Endometrial microvascular endothelial cells (primary cell): Measurements from ENCODE around the gene TAPT1. TPM values are rescaled to one million over a fixed set of nuclear protein-coding genes. Genes with fewer than 3 reads are reported as not detected.

ENCODE experiments used
- in situ Hi-C: cut with HindIII; loops from 2 replicates; pipeline ENCODE4 v1.10.0; 2017; ENCODE audit warnings: low sequenced_read_pairs, low pct_unique_long_range_greater_than_20kb; ENCODE audit errors: inconsistent ontology term
- total RNA-seq: library from RNA; depleted of rRNA; stranded (reverse); fragments of >200 nt; gene quantifications from one replicate; pipeline ENCODE4 v1.2.3, GENCODE V29; 2015; ENCODE audit errors: inconsistent ontology term

TAPT1 gene
- total RNA-seq, 1 donor from 2014 or later: 8.9 TPM

DNA sequence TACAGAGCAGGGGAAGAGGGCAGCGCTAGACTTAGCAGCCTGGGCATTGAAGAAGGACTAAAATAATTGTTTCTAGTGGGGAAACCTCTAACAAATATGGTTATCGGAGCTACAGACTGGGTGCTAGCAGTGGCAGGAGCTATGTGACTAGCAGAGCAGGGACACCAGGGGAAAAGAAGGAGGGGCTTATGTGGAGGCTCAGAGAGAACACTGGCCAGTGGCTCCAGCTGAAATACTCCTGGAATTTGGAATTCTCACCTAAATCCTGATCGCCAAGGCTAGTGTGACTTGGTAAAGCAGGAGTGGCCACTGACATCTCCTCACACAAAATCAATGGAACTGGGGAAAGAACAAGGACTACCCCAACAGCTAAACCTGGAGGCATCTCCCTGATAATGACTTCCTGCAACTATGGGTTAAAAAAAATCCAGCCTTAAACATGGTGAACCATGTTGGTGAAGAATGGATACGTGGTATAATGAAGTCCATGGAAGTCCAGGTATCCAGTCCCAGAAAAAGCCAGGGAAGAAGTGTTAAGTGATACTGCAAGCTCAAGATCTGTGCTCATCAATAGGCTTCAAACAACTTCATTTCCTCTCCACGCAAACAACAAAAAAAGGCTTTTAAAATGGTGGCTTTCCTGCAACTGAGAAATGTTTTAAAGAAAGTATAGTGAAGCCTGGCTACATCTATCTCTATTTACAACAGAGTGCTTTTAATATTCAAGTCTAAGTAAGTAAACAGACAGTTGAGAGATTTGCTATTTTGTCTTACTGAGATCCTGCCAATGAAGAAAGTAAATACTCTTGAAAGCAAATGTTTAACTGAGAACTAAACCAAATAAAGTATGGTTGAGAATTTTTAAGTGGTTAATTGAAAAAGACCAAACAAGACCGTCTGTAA, 1.8 kb downstream of the TAPT1 start:
- in situ Hi-C loops: no loop called here

- in situ Hi-C loops: no loop called here
These were observed 3.2 kb downstream of the TAPT1 start for GRCh38 chr4:16222957-16223527.

DNA sequence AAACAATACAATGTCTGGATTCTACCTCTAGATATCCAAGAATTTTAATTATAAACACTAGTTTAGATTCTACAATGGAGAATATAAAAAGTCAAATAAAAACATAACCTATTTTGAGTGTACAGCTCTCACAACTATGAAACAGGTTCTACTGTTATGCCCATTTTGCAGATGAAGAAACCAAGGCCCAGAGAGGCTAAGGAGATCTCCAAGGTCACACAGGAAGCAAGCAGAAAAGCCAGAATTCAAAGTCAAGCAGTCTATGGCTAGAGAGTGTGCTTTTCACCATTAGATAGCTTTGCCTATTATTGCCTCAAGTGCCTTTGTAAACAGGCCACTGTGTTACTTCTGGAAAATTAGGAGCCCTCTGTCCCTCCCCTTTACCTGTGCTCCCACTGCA, 7.3 kb downstream of the TAPT1 start:
- in situ Hi-C loops: no loop called here

- in situ Hi-C loops: no loop called here
These were observed 8.8 kb downstream of the TAPT1 start for GRCh38 chr4:16217300-16218051.

DNA sequence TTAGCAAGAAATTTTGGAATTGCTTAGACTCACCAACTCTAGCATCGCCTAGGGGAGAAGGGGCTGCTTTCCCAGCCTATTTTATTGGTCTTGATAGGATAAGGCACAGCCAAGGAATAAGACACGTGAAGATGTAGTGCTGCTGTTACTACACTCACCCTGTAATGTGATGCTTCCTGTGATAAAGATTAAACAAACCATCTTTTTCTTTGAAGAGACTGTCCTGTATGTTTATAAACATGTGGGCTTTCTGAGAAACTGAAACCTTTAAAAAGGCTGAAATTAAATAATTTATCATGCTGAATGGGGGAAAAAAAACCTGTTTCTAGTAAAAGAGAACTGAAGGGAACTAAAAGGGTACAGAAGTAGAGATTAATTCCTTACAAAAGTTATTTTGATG, 13.2 kb downstream of the TAPT1 start:
- in situ Hi-C loops: no loop called here

DNA sequence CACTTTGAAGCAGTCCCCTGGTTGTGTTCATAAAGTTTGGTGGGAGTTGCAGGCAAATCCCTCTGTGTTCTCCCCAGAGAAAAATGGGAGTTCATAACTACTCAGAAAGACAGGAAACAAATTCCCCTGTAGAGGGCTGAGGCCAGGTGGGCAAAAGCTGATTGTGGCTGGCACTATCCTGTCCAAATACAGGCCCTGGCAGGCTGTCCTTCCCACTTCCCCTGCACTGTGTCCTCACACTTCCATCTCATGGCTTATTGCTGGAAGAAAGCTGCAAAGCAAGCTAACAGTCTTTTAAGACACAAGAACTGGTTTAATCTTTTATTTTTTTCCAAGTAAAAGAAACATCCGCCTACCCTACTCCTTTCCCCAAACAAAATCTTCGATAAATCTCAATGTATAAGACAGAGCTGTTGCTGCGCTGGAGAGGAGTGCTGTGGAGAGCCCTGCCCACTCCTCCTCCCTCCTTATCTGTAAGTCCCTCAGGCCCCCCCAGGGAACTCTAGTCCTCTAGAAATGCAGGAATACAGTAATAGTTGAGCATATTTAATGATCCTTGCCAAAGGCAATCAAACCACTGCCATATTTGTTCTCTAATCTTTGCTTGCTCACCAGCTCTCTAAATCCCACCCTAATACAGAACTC, 14.0 kb downstream of the TAPT1 start:
- in situ Hi-C loops: no loop called here

- in situ Hi-C loops: no loop called here
These were observed 18.9 kb downstream of the TAPT1 start for GRCh38 chr4:16207409-16207808.

- in situ Hi-C loops: no loop called here
These were observed 19.4 kb downstream of the TAPT1 start for GRCh38 chr4:16206848-16207247.

DNA sequence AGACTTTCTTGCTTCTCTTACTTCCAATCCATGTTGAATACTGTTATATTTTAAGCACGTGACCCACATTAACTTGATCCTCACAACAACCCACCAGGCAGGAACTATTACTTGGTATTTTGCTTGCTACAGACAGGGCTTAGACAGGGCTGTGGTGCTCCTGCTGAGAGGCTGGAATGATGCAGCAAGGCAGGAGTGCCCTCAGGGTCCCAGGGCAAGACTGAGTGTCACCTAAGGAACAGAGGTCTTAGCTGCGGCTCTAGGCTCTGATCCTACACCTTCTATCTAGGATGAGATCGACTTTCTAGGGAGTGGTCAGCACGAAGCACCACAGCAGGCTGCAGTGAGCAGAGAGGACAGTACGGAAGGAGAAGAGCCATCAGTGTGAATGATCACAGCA, 20.0 kb downstream of the TAPT1 start:
- in situ Hi-C loops: no loop called here

DNA sequence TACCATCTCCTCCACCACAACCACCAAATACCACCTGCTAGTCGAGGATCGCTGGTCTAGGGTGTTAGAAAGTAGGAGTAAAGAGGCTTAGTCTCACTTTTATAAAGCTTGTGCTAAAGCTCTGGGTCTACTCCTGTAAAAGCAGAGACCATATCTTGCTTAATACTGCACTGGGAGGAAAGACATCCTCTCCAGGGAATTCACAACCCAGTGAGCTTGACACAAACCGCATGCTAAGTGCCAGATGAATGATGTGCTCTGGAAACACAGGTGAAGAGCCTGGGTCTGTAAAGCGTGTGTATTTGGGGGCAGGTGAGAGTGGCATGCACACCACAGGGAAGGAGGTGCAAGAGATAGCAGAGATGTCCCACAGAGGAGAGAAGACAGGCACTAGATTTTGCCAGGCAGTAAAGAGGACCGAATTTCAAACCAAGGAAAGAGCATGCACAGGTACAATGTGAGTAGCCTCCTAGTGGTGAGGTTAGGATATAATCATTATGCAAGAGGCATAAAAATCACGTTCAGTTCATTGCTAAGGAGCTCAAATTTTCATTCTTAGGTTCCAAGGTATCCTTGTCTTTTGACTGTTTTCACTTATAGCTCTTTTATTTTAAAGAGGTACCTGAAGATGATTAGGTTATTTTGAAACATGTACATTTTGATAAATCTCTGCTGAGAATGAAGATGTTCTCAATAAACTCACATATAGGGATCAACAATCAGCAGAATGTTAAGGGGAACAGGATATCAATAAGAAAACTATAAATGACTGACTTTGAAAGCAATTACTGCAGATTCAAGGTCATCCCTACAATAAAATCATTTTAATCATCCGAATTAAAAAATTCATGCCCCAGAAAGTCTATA, 20.7 kb downstream of the TAPT1 start:
- in situ Hi-C loops: no loop called here

GRCh38 chr4:16204505-16204904, 21.8 kb downstream of the TAPT1 start:
- in situ Hi-C loops: no loop called here

DNA sequence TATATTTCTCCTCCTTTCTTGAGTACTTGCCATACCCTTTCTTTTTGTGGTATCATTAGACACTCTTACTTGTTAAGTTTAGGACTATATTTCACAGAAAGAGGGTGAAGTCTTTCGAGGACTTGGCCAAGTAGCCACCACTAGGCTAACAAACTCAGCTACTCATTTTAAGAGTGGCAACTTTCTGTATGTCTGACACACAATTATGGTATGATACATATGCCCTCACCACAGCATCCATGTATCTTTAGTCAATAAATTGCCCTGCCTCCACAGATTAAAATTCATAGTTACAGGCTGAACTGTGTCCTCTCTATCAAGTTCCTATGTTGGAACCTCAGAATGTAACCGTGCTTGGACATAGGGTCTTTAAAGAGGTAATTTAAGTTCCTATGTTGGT, 23.2 kb downstream of the TAPT1 start:
- in situ Hi-C loops: no loop called here

GRCh38 chr4:16202598-16202997, 23.7 kb downstream of the TAPT1 start:
- in situ Hi-C loops: no loop called here

- in situ Hi-C loops: no loop called here
These were observed 27.2 kb downstream of the TAPT1 start for GRCh38 chr4:16199093-16199492.

DNA sequence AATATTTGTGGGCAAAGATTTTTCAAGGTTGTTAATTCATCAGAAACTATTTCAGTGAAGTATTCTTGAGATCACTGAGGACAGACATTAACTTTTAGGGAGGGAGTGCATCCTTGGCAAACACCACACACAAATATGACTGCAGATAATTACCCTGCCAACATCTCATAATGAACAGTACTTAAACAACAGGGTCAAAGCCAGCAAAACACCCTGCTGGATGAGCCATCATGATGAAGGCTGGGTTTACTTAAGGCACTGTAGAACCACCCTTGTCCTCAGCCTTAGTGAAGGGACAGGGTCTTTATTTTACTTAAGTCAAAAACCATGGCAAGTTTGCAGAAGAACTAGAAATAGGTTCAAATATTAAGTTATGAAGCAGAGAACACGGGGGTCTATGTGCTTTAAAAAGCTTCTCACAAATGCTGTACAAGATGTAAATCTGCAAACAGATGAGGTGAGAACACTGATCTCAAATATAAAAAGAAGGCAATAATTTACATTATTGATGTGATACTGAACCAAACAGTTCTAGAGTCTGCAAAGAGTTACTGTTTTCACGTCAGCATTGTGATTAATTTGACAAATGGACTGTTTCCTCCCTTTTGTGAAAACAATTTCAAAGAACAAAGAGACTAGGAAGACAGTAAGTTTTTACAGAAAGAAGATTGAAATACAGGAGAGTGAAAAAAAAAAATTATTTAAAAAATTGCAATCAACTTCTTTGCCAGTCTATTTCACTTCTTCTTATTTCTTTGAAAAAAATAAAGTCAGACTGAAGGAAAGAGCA, 28.2 kb downstream of the TAPT1 start:
- in situ Hi-C loops: no loop called here

DNA sequence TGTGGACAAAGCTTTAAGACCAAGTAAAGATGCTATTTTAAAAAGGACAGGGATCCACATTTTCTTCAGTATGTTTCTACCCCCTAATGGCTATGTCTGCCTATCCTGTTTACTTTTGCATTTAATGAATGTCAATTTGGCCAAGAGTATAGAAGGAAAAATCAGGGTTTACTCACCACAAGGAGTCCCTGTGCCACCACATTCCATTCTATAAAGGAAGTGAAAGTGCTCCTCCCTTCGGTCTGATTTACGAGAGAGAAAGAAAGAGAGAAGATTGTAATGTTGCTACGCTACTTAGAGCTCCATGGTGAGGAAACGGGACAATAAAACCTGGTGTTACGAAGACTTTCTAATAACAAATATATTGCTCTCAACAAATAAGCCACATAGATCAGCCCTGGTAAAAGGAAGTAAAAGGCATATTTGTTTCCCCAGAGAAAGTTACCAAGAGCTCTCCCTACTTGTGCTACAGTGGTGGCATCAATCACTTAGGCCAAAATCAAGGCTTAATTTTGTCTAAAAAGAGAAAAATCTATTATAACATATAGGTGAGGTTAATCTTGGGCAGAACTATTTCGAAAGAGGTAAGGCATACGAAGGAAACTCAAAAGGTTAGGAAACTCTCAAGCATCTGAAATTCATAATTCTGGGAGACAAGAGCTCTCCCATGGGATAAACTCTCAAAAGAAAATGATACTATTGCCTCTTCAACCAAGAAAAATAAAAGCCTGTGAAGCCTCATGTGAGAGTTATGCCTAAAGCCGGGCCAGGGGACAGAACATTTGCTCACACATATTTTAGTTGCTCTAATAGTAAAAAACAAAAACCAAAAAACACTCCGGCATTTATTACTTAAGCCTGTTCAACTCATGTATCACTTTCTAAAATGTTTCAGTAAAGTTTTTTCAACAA, 29.5 kb downstream of the TAPT1 start:
- in situ Hi-C loops: no loop called here

- in situ Hi-C loops: no loop called here
These were observed 31.1 kb downstream of the TAPT1 start for GRCh38 chr4:16195209-16195608.
